ENCODE measurements around the gene L3HYPDH. TPM values are rescaled to one million over a fixed set of nuclear protein-coding genes. Genes with fewer than 3 reads are reported as not detected.
A peak's percentile ranks its signal among the peaks of the same experiment; 100 is the strongest.

Gene L3HYPDH
- total RNA-seq, 2 donors from 2014 or later = 8.7 to 10.2 TPM

DNA sequence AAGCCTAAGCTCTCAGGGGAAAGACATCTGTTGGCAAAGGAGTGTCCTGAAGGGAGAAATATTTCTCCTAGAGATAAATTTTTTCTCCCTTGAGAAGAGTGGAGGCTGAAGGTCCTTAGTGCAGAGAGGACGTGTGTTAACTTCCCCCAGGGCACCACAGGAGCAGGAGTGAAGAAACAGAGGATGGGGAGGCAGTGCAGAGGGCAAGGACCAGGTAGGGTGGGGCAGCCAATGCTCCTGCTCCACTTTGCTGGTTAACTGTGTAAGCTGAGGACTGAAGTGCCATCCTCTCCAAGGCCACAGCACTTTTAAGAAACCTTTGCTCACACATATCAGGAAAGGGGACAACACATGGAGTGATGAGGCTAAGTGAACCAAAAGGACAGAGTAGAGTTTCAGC is 4.0 kb downstream of the L3HYPDH start:
- H3K4me3 ChIP-seq = no peak overlapping the region
- no peak overlapping the region for H3K9ac ChIP-seq (ENCODE audit: low read depth in 2 of 2, low read length in 2 of 2)
- no peaks in the 10 kb centered on the region for H3K36me3 ChIP-seq
- H3K27ac ChIP-seq = no peak overlapping the region
- H3K4me1 ChIP-seq = peaks cover 2% of the 10 kb centered on the region
- intact Hi-C loops (cut with DNase I) = no loop called here
- TF ChIP-seq, protein P1, sequence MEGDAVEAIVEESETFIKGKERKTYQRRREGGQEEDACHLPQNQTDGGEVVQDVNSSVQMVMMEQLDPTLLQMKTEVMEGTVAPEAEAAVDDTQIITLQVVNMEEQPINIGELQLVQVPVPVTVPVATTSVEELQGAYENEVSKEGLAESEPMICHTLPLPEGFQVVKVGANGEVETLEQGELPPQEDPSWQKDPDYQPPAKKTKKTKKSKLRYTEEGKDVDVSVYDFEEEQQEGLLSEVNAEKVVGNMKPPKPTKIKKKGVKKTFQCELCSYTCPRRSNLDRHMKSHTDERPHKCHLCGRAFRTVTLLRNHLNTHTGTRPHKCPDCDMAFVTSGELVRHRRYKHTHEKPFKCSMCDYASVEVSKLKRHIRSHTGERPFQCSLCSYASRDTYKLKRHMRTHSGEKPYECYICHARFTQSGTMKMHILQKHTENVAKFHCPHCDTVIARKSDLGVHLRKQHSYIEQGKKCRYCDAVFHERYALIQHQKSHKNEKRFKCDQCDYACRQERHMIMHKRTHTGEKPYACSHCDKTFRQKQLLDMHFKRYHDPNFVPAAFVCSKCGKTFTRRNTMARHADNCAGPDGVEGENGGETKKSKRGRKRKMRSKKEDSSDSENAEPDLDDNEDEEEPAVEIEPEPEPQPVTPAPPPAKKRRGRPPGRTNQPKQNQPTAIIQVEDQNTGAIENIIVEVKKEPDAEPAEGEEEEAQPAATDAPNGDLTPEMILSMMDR (IDR thresholded peaks at IDR 0.05) = no peak
- H3K9me3 ChIP-seq = no peaks in the 10 kb centered on the region
- DNase-seq = no peak
- H3K27me3 ChIP-seq = no peaks in the 10 kb centered on the region

DNA sequence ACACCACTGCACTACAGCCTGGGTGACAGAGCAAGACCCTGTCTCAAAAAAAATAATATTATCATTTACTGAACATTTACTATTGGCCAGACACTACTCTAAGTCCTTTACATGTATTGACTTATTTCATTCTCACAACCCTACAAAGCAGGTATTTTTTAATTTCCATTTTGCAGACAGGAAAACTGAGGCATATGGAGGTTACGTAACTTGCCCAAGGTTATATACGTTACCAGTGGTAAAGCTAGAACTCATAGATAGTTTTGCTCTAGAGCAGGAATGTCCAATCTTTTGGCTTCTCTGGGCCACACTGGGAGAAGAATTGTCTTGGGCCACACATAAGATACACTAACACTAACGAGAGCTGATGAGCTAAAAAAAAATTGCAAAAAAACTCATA is 5.7 kb downstream of the L3HYPDH start:
- no peak for DNase-seq
- no peaks in the 10 kb centered on the region for H3K27me3 ChIP-seq
- H3K9me3 ChIP-seq = no peaks in the 10 kb centered on the region
- TF ChIP-seq, protein P1 (IDR thresholded peaks at IDR 0.05) = no peak
- H3K9ac ChIP-seq (ENCODE audit: low read depth in 2 of 2, low read length in 2 of 2) = no peak overlapping the region
- H3K4me1 ChIP-seq = peaks cover 2% of the 10 kb centered on the region
- H3K4me3 ChIP-seq = no peak overlapping the region
- H3K27ac ChIP-seq = no peak overlapping the region
- intact Hi-C loops (cut with DNase I) = no loop called here
- no peaks in the 10 kb centered on the region for H3K36me3 ChIP-seq

DNA sequence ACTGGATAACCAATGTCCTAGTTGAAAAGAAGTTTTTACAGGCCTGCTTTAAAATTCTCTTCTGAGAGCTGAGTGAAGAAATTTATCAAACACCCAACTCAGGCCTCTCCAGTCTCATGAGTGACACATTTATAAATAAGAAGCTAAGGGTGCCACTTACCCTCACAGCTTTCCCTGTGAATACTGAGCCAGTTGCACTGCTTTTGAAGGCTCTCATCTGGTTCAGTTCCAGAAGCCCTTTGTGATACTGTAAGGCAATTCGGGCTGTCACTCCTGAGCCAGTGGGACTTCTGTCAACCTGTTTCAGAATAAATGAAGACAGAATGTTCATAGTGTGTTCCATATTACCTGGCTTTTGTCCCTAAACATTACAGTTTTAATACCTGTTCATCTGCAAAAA is 8.5 kb downstream of the L3HYPDH start:
- intact Hi-C loops (cut with DNase I) = no loop called here
- H3K9ac ChIP-seq (ENCODE audit: low read depth in 2 of 2, low read length in 2 of 2) = no peak overlapping the region
- no peak overlapping the region for H3K27ac ChIP-seq
- no peak for DNase-seq
- H3K27me3 ChIP-seq = no peaks in the 10 kb centered on the region
- H3K4me3 ChIP-seq = no peak overlapping the region
- no peaks in the 10 kb centered on the region for H3K4me1 ChIP-seq
- no peaks in the 10 kb centered on the region for H3K36me3 ChIP-seq
- no peaks in the 10 kb centered on the region for H3K9me3 ChIP-seq
- TF ChIP-seq, protein P1 (IDR thresholded peaks at IDR 0.05) = no peak

DNA sequence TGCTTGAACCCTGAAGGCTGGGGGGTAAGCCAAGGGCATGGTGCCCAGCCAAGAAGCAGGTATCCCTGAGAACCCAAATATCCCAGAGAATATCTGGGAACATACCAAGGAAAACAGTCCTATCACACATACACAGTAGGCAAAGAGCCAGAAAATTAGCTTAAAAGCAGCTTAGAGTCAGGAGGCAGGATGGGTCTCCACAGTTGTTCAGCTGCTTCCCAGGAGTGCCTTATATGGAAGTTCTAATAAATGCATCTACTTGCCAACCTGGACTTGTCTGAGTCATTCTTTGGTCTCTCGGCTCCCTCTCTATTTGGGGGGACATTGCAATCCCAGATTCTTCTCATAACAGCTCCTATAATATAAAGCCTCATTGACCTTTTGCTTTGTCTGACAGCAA is 10.0 kb downstream of the L3HYPDH start:
- H3K9me3 ChIP-seq = no peaks in the 10 kb centered on the region
- TF ChIP-seq, protein P1 (IDR thresholded peaks at IDR 0.05) = no peak
- no peak overlapping the region for H3K4me3 ChIP-seq
- no peaks in the 10 kb centered on the region for H3K36me3 ChIP-seq
- intact Hi-C loops (cut with DNase I) = no loop called here
- H3K27ac ChIP-seq = no peak overlapping the region
- H3K9ac ChIP-seq (ENCODE audit: low read depth in 2 of 2, low read length in 2 of 2) = no peak overlapping the region
- no peak for DNase-seq
- no peaks in the 10 kb centered on the region for H3K27me3 ChIP-seq
- no peaks in the 10 kb centered on the region for H3K4me1 ChIP-seq

DNA sequence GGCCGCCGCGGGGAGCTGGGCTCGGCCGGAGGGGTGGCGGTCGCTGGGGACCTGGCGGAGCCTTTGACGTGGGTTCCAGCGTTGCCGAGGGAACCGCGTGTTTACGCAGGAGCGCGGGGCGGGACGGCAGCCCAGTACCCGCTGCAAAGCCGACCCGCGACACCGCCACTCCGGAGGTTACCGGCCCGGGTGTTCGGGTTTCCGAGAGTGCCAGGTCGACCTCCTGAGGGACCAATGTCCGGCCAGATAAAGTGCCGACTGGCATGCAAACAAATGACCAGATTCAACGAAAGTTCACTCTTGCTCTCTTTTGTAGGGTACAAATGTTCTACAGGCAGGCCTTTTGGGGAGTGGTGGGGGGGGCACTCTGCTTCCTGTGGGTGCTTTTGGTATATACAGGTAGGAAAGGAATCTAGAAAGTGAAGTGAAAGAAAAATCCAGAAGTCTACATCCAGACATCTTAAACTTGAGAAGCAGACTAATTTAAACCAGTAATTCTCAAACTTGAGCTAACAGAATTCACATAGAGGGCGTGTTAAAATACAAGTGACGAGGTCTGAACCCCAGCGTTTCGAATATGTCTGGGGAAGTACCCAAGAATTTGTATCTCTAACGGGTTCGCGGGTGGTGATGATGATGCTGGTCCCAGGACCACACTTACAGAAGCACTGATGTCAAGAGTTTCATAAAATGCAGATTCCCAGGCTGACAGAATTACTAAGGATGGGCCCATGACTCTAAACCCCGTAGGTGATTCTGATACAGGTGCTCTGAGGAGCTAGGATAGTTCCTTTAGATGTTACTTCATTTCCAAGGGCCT is 18.7 kb downstream of the L3HYPDH start, which contains the start of gene GPR135:
Gene GPR135 (minus strand): TSS at position 65 of the 820 bp plus-strand sequence. CDS start 154 bp downstream, outside the sequence.
- Histone ChIP-seq H3K9me3 (no peaks in the 10 kb centered on the region), H3K36me3 (no peaks in the 10 kb centered on the region), H3K27ac (peak within 1 kb of the TSS; percentile 28), H3K9ac (ENCODE audit: low read depth in 2 of 2, low read length in 2 of 2) (peak within 1 kb of the TSS; percentile 31 to 64), H3K4me1 (peaks cover 4% of the 10 kb centered on the region), H3K27me3 (no peaks in the 10 kb centered on the region), H3K4me3 (peak within 1 kb of the TSS; percentile 66)
- intact Hi-C loops (cut with DNase I) = no loop called here
- no peak for DNase-seq
- TF ChIP-seq, protein P1 (IDR thresholded peaks at IDR 0.05) = no peak

Data from colonic mucosa (tissue), 4 donors.